ENCODE measurements around the gene TBX1.

The TBX1 gene

DNA sequence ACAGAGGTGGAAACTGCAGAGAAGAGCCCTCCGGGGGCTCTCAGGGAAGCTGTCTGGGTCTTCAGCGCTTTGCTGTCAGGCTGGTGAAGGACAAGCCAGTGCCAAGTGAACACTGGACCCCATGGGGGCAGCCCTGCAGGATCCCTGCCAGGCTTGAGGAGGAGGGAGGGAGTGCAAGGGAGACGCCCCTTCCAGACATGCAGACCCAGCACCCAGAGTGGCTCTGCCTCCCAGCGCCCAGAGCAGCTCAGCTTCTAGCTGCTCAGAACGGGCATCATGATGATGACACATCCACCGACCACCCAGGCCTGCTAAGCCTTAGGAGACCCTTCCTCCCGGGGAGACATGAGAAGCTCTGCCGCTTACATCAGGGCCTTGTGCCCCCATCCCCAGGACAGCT lies 39.7 kb downstream of the TBX1 start:
- DNase-seq (ENCODE audit: low read depth): no peak

DNA sequence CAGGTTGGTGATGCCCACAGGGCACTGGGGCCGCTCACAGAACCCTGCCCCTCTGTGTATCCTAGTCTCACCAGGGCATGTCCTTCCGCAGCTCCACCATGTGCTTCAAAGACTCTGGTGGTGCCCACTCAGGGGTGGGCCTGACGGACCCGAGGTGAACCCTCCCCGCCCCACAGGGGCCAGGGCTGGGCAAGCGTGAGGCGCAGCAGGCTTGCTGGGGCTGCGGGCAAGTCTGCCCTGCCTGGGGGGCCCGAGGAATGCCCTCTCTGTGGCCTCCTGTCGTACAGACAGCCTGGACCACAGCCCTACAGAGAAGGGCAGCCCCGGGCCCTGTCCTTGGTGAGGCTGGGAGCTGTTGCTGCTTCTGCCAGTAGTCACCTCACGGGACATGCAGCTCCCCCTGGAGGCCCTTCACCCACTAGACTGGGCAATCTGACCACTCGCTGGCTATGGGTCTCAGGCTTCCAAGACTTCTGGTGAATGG lies 40.2 kb downstream of the TBX1 start:
- no peak for DNase-seq (ENCODE audit: low read depth)

- no peak for DNase-seq (ENCODE audit: low read depth)
Observed at GRCh38 chr22:19801340-19802000, 40.9 kb downstream of the TBX1 start.

DNA sequence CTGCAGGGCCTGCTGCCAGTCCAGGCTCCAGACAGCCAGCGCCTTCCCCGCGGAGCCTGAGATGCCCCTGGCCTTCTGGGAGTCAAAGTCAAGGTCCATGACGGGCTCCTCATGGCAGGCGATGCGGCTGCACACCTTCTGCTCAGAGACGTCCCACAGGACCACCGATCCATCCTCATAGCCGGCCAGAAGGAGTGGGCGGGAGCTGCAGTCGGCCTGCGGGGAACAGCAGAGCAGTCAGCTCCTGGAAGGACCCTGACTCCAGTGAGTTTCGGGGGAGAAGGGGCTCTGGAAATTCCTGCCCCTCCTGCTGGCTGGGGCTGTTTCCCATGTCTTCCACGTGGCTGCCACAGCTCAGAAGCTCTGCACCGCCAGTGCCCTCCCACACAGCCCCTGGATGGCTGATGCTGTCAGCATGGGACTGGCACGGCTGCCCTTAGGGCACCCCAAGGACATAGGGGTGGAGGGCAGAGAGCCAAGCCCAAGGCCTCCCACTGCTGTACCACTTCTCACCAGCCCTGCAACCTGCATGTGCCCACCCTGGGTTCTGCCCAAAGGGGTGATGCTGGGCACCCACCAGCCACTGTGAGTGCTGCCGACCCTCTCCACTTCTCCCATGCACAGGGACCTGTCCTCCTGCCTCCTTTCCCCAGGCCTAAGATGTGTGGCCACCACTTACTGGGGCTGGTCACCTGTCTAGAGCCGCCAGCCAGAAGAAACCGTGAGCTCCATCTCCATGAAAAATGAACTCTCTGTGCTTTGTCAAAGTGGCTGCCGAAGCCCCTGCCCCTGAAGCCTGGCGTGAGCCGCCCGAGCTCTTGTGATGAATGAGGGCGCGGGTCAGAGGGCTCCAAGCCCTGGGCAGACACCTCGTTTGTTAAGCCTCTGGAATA lies 41.7 kb downstream of the TBX1 start:
- no peak for DNase-seq (ENCODE audit: low read depth)

DNA sequence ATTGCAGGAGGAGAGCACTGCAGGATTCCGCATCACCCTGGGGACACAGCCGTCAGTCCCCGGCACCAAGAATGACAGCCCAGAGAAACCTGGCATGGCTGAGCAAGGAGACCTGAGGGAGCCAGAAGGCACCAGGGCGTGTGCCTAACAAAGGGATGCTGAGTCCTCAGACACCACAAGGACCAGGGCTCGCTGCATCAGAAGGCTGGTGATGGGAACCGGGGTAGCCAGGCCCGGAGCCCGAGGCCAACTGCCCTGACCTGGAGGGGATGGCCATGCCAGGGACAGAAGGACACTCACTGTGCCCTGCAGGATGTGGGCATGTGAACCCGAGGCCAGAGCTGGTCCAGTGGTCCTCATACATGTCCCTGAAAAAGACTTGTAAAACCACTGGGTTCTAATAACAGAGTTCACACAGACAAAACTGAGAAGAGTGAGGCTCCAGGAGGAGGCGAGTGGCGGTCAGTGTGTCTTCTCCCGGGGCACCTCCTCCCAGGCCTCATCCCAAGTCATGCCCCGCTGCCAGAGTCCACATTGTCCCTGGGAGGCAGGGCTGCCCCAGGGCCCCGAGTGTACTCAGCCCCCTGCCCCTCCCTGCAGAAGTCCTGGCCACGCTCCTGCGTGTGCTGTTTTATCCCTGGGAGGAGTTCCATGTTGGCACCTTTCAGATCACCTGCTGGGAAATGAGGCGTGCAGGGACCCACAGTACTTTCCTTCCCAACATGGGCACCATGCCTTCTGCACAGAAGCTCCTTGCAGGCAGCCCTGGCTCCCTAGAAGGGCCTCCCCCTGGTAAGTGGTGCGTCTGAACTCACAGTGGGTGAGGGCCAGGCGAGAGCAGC lies 42.5 kb downstream of the TBX1 start:
- DNase-seq (ENCODE audit: low read depth): no peak

GRCh38 chr22:19803736-19804267 lies 43.2 kb downstream of the TBX1 start:
- no peak for DNase-seq (ENCODE audit: low read depth)

DNA sequence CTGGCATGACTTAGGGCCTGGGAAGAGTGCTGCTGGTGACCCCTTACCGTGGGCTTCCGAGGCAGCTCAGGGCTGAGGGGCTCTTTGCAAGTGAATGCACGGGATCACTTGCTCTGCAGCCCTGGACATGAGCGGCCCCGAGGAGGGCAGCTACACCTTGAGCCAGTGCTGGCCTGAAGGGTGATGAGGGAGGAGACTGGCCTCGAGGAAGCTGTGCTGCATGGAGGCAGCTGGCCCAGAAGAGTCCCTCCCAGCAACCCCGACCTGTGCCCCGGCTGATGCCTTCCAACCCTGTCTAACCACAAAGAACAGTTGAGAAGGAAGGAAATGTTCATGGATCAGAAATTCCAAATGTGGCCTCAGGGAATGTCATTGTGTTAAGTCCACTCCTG lies 45.2 kb downstream of the TBX1 start:
- no peak for DNase-seq (ENCODE audit: low read depth)

GRCh38 chr22:19806213-19807160 lies 45.9 kb downstream of the TBX1 start:
- no peak for DNase-seq (ENCODE audit: low read depth)

- DNase-seq (ENCODE audit: low read depth): no peak
Observed at GRCh38 chr22:19807161-19807913, 46.8 kb downstream of the TBX1 start.

- no peak for DNase-seq (ENCODE audit: low read depth)
Observed at GRCh38 chr22:19807914-19808872, 47.6 kb downstream of the TBX1 start.

- no peak for DNase-seq (ENCODE audit: low read depth)
Observed at GRCh38 chr22:19808873-19809478, 48.4 kb downstream of the TBX1 start.

DNA sequence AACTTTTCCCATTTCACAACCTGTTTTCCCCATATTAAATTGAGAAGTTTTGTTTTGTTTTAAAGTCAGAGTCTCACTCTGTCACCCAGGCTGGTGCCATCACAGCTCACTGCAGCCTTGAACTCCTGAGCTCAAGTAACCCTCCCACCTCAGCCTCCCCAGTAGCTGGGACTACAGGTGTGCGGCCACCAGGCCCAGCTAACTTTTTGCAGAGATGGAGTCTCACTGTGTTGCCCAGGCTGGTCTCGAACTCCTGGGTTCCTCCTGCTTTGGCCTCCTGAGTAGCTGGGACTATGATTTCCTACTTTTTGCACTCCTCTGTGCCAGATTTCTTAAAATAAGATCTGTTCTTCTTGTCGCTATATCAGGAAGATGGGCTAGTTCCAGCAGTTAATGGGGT lies 49.2 kb downstream of the TBX1 start:
- no peak for DNase-seq (ENCODE audit: low read depth)

GRCh38 chr22:19810381-19811201 lies 50.0 kb downstream of the TBX1 start:
- no peak for DNase-seq (ENCODE audit: low read depth)

DNA sequence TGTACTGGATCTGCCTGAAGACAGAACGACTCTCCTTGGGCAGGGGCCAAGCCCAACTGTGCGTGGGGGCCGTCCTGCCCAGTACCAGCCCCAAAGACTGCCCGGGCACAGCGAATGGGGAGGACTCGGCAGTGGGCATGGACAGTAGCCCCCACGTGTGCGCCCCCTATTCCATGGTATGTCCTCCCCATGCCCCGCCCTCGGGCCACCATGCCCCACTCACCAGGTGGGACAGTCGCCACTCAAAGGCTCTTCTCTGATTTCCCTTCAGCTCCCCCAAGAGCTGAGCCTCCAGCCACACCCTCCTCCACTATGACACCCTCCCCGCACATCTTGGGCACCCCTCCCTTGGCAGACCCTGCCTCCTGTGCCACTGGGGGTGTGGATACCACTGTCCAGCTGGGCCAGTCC lies 50.6 kb downstream of the TBX1 start:
- no peak for DNase-seq (ENCODE audit: low read depth)

DNA sequence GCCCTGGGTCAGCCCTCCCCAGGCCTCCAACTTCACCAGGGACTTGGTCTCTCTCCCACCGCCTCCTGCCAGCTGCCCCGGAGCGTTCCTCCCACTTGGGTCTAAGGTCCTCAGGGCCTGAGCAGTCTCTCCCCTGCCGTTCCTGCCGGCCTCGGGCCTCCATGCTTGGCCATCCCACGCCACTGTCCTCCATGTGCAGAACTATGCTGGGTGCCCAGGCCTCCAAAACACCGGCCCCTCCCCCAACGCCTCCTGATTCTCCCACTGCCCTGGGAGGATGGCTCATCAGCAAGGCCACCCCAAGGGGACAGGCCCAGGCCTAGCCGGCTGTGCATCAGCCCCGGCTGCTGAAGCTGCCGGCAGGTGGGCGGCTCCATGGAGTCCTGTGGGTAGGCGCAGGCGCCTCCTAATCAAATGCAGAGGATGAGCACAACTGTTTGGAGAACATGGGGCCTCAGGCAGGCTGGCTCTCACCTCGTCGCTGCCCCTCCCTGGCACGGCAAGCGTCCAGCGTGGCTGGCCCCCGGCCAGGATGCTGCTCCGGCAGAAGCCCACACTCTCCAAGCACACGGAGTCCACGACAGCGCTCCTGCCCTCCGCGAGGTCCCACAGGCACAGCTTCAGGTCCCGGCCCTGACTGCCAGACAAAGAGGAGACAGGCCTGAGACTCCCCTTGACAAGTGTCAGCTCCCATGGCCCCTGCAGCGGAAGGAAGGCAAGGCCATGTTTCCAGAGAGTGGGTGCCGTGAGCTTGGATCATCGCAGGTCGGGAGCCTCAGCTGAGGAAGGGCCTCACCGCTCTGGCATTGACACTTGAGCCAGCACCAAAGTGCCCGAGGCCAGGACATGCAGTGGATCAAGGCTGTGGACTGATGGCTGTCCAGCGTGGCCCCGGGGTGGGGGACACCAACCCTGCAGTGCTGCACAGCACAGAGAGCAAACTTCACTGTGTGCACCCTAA lies 51.5 kb downstream of the TBX1 start:
- no peak for DNase-seq (ENCODE audit: low read depth)

- DNase-seq (ENCODE audit: low read depth): no peak
Observed at GRCh38 chr22:19812910-19813309, 52.3 kb downstream of the TBX1 start.

DNA sequence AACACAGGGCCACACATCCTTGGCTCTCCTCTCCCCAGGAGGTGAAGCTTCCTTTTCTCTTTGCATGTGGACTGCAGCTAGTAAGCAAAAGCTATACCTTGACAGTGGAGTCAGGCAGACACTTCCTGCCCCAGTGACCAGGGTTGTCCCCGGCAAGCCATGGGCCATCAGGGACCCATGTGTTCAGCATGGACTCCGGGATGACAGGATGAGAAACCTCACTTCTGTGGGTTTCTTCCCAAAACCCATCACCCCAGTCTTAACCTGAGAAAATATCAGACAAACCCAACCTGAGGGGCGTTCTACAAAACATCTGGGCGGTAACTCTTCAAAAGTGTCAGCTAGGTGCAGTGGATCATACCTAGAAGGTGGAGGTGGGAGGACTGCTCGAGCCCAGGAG lies 53.9 kb downstream of the TBX1 start:
- DNase-seq (ENCODE audit: low read depth): no peak
